HG03469 (cell line): ENCODE data around the gene MYBPH.

Experiments used
- ATAC-seq: cut with Tn5 transposase; IDR thresholded peaks from one replicate; pipeline ENCODE4 v1.9.1; 2021; ENCODE audit warnings: mild to moderate bottlenecking, moderate library complexity, moderate number of reproducible peaks; ENCODE audit not compliant: unreplicated experiment

The MYBPH gene

DNA sequence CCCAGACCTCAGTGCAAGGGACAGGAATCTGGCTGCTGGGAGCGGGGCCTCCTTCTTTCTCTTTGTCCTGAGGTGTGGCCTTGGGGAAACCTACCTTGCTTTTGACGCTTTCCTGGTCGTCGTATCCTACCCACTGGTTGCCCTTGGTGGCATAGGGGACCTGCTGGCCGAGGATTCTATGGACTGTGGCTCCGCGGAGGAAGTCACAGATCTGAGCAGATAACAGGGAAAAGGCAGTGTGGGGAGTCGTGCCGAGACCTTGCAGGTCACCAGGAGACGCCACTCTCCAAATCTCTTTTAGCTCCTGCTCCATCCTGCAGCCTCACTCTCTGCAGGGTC lies 4.0 kb upstream of the MYBPH start:
- ATAC-seq, result no peak

DNA sequence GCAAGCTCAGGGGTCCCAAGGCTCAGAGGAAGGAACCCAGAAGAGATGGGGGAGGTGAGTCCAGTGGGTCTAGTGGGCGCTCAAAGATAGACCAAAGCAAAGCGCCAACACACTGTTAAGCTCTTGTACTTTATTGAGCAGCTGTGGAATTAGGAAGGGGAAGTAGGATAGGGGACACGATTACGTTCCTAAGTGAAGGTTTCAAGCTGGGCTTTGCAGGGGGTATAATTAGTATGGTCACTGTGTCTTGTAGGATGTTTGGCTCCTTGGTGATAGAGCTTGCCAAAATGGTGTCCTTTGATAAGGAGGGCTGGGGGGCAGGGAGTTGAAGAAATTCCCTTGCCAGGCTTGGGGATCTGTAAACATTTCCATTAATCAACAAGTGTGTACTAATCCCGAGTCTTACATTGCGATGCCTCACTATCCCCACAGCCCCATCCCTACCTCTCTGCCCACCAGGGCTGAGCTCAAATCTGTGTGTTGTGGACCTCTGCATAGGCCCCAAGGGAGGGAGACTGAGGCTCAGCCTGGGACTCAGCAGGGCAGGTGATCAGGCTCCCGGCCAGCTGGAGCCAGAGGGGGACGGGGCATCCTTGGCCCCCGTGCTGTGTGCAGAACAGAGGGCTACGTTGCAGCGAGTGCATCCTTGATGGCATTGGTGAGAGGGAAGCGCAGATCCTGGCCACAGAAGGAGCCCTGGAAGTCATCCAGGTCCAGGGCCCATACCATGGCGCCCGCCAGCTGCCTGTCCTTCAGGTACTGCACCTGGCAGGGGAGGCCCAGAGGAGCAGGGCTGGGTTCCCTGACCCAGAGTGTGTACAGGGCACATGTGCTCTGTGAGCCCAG lies 3.4 kb upstream of the MYBPH start:
- no peak for ATAC-seq

DNA sequence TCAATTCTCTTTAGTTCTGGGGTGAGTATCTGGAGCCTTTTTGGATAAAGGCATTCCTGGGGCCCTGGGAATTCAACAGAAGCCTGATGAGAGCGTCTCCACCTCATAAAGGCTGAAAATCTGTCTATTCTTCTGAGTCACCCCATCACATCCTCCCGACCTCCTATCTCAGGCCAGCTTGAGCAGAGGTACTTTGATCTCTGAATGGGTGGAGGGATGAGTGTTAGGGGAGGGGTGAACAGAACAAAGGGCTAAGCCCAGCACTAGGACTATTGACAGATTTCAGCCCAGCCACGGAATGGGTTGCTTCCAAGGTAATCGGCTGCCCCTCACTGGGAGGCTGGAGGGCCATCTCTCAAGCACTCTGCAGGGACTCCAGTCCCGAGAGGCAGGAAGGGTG lies 2.5 kb upstream of the MYBPH start:
- ATAC-seq, result no peak

DNA sequence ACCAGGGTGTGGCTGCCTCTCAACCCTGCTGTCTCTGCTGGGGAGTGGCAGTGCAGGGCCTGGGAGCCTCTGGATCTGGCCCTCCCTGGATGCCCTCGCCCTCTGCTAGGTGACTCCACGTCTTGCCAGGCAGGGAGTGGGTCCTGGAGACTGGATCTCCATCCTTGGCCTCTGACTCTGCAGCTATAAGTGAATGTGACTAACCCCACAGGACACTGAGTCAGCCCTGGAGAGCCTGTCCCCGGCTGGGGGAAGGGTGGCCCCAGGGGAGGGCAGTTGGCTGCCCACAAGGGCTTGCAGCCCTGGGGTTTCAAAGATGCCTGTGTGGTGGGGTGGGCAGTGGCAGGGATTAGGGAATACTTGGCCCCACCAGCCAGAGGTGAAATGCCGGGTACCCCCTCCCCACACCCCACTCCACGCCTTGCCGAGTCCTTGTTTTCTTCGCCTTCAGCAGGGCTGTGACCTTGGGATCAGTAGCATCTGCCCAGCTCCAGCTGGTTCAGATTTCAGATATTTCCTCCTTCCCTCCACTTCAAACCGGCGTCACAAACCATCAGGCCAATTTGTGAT lies 1.9 kb upstream of the MYBPH start:
- ATAC-seq, result no peak

DNA sequence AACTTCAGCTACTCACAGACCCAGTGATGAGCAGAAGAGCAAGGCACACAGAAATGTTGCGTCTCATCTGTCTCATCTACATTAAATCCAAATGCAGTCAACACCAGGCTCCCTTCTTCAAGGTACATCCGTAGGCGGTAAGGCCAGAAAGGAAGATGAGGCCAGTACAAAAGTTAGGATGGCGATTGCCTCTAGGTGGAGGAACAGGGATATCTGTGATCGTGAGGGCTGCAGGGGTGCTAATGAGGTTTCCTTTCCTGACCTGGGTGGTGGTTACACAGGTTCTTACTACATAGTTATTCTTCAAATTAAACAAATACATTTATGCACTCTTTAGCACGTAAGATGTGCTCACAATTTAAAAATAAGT lies 1.4 kb upstream of the MYBPH start:
- no peak for ATAC-seq

DNA sequence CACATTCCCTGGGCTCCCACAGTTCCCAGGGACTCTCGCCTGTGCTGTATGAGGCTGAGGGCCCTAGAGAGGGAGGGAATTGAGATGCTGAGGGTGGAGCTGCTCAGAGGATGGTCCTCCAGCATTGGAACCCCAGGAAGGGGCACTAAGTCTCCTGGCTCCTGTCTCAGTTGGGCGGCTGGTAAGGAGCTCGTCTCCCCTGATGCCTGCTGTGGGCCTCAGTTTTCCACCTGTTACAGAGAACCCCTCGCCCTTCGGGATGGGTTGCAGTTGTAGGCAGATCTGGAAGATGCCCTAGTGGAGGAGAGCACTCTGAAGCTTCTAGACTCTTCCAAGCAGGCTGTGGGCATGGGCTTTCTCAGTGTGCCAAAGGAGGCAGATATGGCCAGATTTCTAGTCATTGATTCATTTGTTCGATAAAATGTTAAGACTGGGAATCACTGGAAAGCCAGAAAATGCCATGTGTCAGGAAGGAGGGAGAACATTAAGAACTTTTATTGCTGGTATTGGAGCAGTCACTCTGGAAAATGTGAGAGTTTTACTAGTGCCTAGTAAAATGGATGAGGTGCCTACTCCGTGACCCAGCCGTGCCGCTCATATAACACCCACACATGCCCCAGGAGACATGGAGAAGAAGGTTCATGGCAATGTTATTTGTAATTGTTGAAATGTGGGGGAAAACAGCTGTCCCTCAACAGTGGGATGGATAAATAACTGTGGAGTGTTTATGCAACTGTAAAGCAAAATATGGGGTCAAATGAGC lies 828 bp upstream of the MYBPH start:
- no peak for ATAC-seq

DNA sequence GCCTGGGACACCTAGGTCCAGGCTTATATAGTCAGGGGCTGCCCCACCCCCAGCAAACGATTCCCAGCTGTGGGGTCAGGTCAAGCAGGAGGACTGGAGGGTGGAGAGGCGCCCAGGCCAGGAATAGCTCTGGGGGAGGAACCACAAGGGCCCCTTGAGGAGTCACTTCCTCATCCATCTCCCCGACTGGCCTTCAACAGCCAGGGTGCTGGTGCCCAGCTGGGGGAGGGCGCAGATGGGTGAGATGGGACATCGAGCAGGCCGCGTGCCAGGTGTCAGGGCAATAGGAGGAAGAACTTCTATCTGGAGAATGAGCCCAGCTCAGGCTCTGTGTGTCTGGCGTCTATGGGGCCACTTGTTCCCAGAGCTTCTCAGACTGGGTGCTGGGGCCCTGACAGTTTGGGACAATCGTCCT lies 208 bp upstream of the MYBPH start:
- no peak for ATAC-seq

DNA sequence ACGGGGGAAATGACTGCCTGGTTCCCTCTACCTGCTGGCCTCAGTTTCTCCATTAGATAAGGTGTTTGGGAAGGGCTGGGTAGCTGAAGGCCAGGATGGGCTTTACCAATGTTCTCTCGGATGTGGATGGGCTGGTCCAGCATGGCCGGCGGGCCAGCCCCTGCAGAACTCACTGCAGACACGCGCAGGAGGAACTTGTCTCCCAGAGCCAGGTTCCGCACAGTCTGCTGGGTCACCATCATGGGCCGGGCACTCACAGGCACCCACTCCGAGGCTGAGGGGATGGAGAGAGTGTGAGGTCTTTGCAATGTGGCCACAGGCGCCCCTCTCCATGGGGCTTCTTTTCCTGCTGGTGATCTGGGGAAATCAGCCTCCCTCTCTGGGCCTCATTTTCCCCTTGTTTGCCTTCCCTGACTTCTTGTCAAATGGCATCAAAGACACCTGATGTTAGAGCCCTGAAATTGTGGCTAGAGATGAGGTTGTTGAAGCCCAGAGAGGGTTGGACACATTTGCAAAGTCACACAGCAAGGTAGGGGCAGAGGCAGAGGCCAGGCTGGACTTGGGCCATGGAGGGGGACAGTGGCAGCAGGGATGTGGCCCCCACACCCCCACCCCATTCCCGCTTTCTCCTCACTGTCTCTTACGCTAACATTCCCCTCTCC lies 1.2 kb downstream of the MYBPH start:
- ATAC-seq, result no peak

DNA sequence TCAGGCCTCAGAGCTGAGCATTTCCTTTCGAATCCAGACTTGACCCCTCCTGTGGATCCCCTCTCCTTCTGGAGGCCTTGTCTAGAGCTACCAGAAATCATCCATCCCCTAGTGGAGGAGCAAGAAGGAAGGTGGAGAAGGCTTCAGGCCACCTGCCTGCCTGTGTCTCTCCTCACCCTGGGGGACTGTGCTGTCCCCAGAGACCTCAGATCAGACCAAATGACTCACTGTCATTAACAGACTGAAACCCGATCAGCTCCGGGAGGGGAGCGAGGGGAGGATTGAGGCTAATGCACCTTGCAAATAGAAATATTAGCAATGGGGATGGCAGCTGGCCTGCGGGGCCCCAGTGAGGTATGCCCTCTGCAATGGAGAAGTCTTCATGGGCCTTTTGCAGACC lies 2.1 kb downstream of the MYBPH start:
- ATAC-seq, result peak; percentile 72

DNA sequence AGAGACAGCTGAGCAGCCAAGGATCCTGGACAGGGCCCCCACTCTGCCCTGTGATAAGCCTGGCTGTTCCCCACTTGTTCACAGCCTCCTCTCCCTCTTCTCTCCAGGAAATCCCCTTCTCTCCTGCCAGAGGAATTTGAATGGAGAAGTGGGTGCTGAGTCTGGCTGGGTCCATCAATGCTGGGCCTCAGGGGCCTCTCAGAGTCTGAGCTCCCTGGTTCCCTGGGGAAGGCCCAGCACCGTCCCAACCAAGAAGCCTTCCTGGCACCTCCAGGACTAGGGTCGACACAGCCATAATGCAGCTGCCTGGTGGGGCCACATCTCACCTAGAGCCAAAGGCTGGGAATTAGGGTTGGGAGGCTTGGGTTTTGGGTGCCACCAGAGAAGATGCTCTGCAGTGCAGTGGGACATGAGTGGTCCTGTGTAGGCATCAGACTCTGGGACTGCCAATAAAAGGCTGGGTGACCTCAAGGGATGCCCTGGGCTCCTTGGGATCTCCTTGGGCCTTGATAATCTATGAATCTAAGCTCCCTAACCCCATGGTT lies 2.5 kb downstream of the MYBPH start:
- no peak for ATAC-seq

DNA sequence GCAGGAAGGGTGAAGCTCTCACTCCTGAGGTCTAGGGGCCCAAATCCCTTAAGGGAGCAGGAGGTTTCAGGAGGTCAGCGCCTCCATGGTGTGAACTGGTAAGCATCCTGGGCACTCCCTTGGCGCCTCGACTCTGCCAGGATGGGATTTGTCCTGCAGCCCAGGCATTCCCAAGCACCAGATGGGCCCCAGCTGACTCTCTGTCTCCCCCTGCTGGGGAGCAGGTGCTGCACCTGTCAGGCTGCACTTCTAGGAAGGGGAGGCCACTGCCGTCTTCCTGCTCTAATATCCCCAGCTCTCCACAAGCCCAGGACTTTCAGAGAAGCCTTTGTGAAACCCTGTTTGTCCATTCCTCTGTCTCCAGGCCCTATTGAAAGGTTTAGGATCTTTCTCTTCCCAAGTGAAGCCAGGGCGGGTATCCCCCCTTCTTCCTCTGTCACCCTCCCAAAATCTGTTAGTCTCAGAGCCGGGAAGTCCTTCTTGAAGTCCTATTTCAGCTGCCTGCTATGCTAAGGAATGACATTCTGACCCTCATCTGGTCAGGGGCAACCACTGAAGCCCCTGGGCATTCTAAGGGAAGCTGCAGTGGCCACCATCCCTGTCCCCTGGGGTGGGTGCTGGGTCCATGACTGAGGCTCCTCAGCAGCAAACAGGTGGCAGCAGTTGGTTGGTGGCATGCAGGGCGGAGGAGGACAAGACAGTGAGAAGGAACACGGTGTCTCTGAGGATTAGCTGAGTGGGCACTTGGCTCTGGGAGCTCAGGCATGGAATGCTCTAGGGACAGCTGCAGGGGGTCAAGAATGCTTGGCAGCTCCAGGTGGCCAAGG lies 3.2 kb downstream of the MYBPH start:
- ATAC-seq, result no peak

DNA sequence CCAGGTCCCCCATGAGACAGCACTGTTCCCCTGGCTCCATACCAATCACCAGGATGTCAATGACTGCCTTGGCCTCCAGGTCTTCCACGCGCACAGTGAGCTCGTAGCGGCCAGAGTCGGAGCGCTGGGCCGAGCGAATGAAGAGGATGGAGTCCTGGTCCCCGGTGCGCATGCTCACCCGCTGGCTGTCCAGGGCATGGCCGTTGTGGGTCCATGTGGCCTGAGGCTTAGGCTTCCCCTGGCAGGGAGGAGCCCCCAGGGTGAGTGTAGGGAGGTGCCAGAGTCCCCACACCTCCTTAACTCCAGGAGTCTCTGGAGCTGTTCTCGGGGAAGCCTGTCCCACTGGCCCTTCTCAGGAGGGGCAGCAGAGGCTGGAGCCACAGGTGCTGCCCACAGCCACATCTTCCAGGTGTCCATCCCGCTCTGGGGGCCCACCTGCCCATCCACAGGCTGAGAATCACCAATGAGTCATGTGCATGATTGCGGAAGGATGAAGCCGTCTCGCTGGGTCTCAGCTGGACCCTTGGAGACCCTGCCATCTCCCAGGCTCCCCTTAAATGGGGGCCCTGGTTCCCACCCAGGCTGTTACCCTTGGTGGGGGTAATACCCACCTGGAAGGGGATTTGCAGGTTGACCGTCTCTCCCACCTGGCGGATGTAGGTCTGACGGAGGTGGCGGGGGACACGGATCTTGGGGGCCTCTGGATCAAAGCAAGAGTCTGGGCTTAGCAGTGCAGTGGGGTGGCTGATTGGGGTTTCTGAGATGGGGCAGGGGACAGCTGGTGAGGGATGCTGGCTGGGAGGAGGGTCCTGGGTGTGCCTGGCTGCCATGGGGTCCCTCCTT lies 4.1 kb downstream of the MYBPH start:
- no peak for ATAC-seq

DNA sequence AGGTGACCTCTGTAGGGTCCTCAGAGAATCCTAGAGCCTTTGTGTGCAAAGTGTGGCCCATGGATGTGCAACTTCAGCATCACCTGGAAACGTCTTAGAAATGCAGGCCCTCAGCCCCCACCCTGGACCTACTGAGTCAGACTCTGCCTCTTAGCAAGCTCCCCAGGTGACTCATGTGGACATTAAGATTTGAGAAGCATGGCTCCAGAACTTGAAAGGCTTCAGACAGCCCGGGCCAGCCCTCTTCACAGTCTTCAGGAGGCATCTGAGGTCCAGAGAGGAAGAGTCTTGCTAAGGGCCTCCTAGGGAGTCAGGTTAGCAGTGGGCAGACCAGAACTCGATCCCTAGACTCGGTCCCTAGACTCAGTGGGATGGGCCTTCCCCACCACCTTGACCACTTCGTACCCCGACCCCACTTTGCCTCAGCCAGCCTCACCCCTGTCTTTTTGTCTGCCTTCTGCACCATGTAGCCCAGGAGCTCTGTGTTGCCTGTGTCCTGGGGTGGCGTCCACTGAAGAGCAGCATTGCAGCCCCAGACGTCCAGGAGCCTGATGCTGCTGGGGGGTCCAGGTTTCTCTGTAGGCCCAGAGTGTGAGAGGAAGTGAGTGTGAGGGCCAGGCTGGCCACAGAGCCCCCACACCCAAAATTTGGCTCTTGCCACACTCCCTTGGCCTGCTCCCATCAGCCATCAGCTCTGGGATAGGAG lies 4.8 kb downstream of the MYBPH start:
- ATAC-seq, result no peak

DNA sequence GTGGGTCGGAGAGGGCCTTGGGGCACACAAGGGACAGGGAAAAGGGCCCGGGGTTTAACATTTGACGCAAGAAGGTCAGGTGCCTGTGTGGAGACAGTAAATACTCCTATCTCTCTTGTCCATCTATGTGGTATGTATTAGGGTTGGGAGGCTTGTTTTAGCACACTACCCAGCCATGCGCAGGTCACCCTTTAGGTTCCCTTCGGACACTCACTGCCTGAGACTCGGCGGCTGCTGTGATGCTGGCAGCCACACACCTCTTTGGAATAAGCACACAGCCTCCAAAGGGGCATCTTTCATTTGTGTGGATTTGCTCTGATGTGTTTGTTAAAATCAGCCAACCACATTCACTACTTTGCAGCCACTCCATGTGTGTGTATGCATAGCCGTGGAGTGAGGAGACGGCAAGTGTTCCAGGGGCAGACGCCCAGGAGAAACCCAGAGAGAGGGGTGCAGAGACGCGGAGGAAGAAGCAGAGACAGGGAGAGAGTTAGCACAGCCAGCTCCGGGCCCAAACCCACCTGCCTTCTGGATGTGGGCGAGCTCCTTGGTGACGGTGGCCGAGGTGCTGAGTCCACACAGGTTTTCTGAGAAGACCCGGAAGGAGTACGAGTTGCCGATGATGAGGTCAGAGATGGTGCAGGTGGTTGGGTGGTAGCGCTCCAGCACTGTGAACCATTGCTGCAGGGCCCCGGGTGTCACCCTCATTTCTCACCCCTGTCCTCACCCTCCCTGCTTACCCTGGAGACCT lies 5.7 kb downstream of the MYBPH start:
- no peak for ATAC-seq

DNA sequence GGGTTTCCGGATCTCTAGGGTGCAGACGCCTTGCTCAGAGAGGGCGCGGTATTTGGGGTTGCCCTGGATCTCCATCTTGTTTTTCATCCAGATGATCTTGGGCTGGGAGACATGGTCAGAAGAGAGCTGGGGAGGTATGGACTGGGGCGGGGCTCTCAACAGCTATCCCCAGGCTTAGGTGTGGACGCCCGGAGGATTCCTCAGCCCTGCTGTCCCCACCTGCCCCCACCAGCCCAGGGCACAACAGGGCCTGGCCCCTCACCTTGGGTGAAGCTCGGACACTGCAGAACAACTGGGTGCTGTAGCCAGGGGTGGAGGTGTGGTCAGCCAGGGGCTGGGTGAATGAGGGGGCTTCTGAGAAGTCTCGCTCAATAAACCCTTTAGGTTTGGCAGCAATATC lies 6.6 kb downstream of the MYBPH start:
- ATAC-seq, result no peak

DNA sequence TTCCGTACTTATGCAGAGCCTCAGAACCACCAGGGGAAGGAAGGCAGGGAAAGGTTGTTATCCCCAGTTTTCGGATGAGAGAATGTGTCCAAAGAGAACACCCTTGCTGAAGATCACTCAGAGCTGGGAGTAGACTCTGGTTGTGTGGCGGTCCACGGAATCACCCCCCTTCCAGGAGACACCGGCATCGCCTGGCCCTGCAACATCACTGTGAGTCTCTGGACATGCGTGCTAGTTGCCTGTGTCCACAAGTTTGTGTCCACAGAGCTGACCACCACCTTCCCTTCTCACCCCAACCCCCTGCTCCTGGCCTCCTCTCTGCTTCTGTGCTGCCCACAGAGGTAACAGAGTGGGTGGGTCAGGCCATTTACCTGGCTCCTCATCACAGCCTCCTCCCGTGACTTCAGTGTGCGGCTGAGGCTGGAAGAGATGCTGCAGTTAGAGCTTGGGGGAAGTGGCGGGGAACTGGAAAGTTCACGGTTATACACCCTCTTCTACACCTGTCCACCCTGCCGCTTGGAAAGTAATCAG lies 7.3 kb downstream of the MYBPH start:
- no peak for ATAC-seq

DNA sequence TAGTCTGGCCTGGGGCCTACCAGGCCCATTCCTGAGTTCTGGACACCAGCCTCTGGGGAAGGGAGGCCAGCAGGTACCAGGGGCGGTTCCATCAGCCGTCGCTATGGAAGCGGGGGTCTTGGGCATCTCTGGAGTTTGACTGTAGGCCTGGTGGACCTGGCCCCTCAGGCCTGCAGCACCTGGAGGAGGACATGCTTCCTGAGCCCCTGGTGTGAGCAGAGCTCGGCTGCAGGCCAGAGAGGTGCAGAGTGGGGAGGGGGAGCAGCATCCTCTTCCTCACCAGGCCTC lies 7.8 kb downstream of the MYBPH start:
- no peak for ATAC-seq
